AG09309 (cell line): ENCODE results near the gene CTTNBP2NL.

Source experiments
- DNase-seq: peaks from one replicate; pipeline ENCODE4 v3.0.0-alpha.2; 2010; ENCODE audit warnings: low read depth
- H3K4me3 ChIP-seq: 2 replicates; pipeline ENCODE4 v1.5.1; 2011; ENCODE audit warnings: mild to moderate bottlenecking, low read depth, low read length, moderate library complexity; ENCODE audit not compliant: control insufficient read depth
- CTCF ChIP-seq: IDR thresholded peaks from 2 replicates; pipeline ENCODE4 v1.5.1; 2011; ENCODE audit warnings: mild to moderate bottlenecking, low read depth, low read length, inconsistent platforms; ENCODE audit not compliant: insufficient read depth, control insufficient read depth; ENCODE audit errors: missing control alignments

CTTNBP2NL gene

GRCh38 chr1:112371775-112372174 lies 24.2 kb upstream of the CTTNBP2NL start:
- no peak for DNase-seq
- H3K4me3 ChIP-seq, result no peak overlapping the region
- TF ChIP-seq CTCF, result no peak

- TF ChIP-seq CTCF, result no peak
- no peak overlapping the region for H3K4me3 ChIP-seq
- no peak for DNase-seq
Observed at GRCh38 chr1:112373806-112374205, 22.2 kb upstream of the CTTNBP2NL start.

- H3K4me3 ChIP-seq, result no peak overlapping the region
- DNase-seq, result no peak
- no peak for TF ChIP-seq CTCF
Observed at GRCh38 chr1:112375701-112376100, 20.3 kb upstream of the CTTNBP2NL start.

GRCh38 chr1:112380356-112380755 lies 15.7 kb upstream of the CTTNBP2NL start:
- TF ChIP-seq CTCF, result no peak
- DNase-seq, result no peak
- no peak overlapping the region for H3K4me3 ChIP-seq

- TF ChIP-seq CTCF, result no peak
- DNase-seq, result no peak
- no peak overlapping the region for H3K4me3 ChIP-seq
Observed at GRCh38 chr1:112381324-112382076, 14.5 kb upstream of the CTTNBP2NL start.

GRCh38 chr1:112383759-112384370 lies 12.1 kb upstream of the CTTNBP2NL start:
- H3K4me3 ChIP-seq, result no peak overlapping the region
- no peak for TF ChIP-seq CTCF
- DNase-seq, result no peak
